SU-DHL-6 (cell line): ENCODE results near the gene TP73.

ENCODE experiments used
- EZH2phosphoT487 ChIP-seq: fragments of 200-600 bp; sonication (generic), shearing (Covaris generic); conservative IDR thresholded peaks from 2 replicates; pipeline ENCODE4 v1.6.1; 2018; ENCODE audit warnings: mild to moderate bottlenecking, antibody characterized with exemption, low read length, moderate library complexity, mixed read lengths
- TF ChIP-seq, protein P1 (sequence below): fragments of 200-600 bp; sonication (generic); IDR thresholded peaks from one replicate; pipeline ENCODE4 v1.5.1; 2017; ENCODE audit warnings: antibody characterized with exemption, mild to moderate bottlenecking, low read length, moderate library complexity; ENCODE audit not compliant: insufficient read depth, poor library complexity, severe bottlenecking

DNA sequence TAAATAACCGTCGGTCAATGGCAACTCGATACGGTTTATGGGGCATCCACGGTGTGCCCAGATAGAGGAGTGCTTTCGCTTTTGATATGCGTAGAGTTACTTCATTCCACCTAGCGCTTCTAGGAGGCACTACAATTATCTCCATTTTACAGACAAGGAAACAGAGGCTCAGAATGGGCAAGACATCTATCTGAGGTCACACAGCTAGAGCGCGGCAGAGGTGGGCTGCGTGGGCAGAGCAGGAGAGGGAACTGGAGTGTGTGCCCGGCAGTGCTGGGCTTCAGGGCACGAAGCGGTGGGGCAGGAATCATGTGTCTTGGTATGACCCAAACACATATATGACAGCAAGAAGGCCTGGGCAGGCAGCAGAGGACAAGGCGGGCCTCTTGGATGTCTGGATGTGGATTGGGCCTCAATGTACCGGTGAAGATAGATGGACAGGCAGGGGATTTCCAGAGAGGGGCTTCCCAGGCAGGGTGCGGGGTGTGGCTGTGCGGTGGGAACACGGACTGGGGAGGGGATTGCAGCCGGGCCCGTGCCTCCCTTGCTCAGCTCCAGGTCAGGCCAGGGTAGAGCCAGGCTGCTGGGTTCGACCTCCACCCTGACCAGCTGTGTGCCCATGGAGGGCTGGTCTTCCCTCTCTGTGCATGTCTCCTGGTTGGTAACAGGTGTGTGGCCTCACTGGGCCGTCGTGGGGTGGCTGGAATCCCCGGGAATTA lies 21.2 kb downstream of the TP73 start:
- TF ChIP-seq, protein P1, sequence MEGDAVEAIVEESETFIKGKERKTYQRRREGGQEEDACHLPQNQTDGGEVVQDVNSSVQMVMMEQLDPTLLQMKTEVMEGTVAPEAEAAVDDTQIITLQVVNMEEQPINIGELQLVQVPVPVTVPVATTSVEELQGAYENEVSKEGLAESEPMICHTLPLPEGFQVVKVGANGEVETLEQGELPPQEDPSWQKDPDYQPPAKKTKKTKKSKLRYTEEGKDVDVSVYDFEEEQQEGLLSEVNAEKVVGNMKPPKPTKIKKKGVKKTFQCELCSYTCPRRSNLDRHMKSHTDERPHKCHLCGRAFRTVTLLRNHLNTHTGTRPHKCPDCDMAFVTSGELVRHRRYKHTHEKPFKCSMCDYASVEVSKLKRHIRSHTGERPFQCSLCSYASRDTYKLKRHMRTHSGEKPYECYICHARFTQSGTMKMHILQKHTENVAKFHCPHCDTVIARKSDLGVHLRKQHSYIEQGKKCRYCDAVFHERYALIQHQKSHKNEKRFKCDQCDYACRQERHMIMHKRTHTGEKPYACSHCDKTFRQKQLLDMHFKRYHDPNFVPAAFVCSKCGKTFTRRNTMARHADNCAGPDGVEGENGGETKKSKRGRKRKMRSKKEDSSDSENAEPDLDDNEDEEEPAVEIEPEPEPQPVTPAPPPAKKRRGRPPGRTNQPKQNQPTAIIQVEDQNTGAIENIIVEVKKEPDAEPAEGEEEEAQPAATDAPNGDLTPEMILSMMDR = no peak
- no peak for TF ChIP-seq EZH2phosphoT487
